ENCODE data around the gene RGS2.
A peak's percentile ranks its signal among the peaks of the same experiment; 100 is the strongest.

Gene RGS2

GRCh38 chr1:192808518-192809306, at the start of gene RGS2:
Gene RGS2, plus strand, starts transcription at chr1:192809039. Its CDS starts 33 bp downstream, at chr1:192809072.
- DNase-seq, result peak; percentile 55

- no peak for DNase-seq
Observed at GRCh38 chr1:192759104-192759503, 49.7 kb upstream of the RGS2 start.

GRCh38 chr1:192762265-192762664, 46.6 kb upstream of the RGS2 start:
- DNase-seq, result no peak

- no peak for DNase-seq
Observed at GRCh38 chr1:192763243-192763642, 45.6 kb upstream of the RGS2 start.

GRCh38 chr1:192763756-192764155, 45.1 kb upstream of the RGS2 start:
- DNase-seq, result no peak

- no peak for DNase-seq
Observed at GRCh38 chr1:192764675-192765074, 44.2 kb upstream of the RGS2 start.

- DNase-seq, result no peak
Observed at GRCh38 chr1:192766009-192766625, 42.7 kb upstream of the RGS2 start.

- no peak for DNase-seq
Observed at GRCh38 chr1:192766876-192767275, 42.0 kb upstream of the RGS2 start.

- no peak for DNase-seq
Observed at GRCh38 chr1:192767798-192768197, 41.0 kb upstream of the RGS2 start.

- no peak for DNase-seq
Observed at GRCh38 chr1:192768463-192768862, 40.4 kb upstream of the RGS2 start.

- no peak for DNase-seq
Observed at GRCh38 chr1:192771341-192771740, 37.5 kb upstream of the RGS2 start.

- no peak for DNase-seq
Observed at GRCh38 chr1:192775631-192776030, 33.2 kb upstream of the RGS2 start.

GRCh38 chr1:192776206-192776605, 32.6 kb upstream of the RGS2 start:
- DNase-seq, result no peak

GRCh38 chr1:192776998-192777397, 31.8 kb upstream of the RGS2 start:
- DNase-seq, result no peak

- no peak for DNase-seq
Observed at GRCh38 chr1:192783791-192784190, 25.0 kb upstream of the RGS2 start.

- no peak for DNase-seq
Observed at GRCh38 chr1:192784397-192784796, 24.4 kb upstream of the RGS2 start.

- no peak for DNase-seq
Observed at GRCh38 chr1:192786576-192786975, 22.3 kb upstream of the RGS2 start.

GRCh38 chr1:192787914-192788585, 20.8 kb upstream of the RGS2 start:
- no peak for DNase-seq

GRCh38 chr1:192789871-192790270, 19.0 kb upstream of the RGS2 start:
- no peak for DNase-seq

GRCh38 chr1:192792628-192793027, 16.2 kb upstream of the RGS2 start:
- DNase-seq, result no peak

GRCh38 chr1:192793983-192794767, 14.7 kb upstream of the RGS2 start:
- DNase-seq, result no peak

- no peak for DNase-seq
Observed at GRCh38 chr1:192794768-192795035, 14.1 kb upstream of the RGS2 start.

- no peak for DNase-seq
Observed at GRCh38 chr1:192795916-192796618, 12.8 kb upstream of the RGS2 start.
